Liver (tissue), 3 donors: ENCODE results near the gene GATA5.

Experiments
- CTCF ChIP-seq: fragments of 150-350 bp; IDR thresholded peaks from 2 replicates; pipeline ENCODE4 v1.5.1; 2017; ENCODE audit warnings: improper control_type of control experiment, low read depth, low read length; ENCODE audit not compliant: missing input control
- FOXA1 ChIP-seq: IDR thresholded peaks from 2 replicates; pipeline ENCODE4 v1.6.1; 2016; ENCODE audit warnings: antibody characterized with exemption
- GABPA ChIP-seq, 2 donors: IDR thresholded peaks in 1 of 2; conservative IDR thresholded peaks in 1 of 2; 2 replicates each; pipeline ENCODE4 v1.6.1; 2016; ENCODE audit warnings: antibody characterized with exemption in 2 of 2, mild to moderate bottlenecking in 1 of 2, moderate library complexity in 1 of 2
- JUND ChIP-seq, 2 donors: IDR thresholded peaks; 2 replicates each; pipeline ENCODE4 v1.6.1; 2016; ENCODE audit warnings: antibody characterized with exemption in 2 of 2
- NR2F2 ChIP-seq: IDR thresholded peaks from 2 replicates; pipeline ENCODE4 v1.6.1; 2016; ENCODE audit warnings: antibody characterized with exemption
- RAD21 ChIP-seq, 2 donors: IDR thresholded peaks; 2 replicates each; pipeline ENCODE4 v1.6.1; 2016; ENCODE audit warnings: antibody characterized with exemption in 2 of 2, mild to moderate bottlenecking in 2 of 2
- RXRA ChIP-seq, 2 donors: IDR thresholded peaks; 2 replicates each; pipeline ENCODE4 v1.6.1; 2017 to 2018; ENCODE audit warnings: antibody characterized with exemption in 2 of 2, mild to moderate bottlenecking in 1 of 2
- SP1 ChIP-seq: IDR thresholded peaks from 2 replicates; pipeline ENCODE4 v1.6.1; 2018; ENCODE audit warnings: antibody characterized with exemption, mild to moderate bottlenecking
- TAF1 ChIP-seq: conservative IDR thresholded peaks from 2 replicates; pipeline ENCODE4 v1.6.1; 2016; ENCODE audit warnings: antibody characterized with exemption, mild to moderate bottlenecking
- TF ChIP-seq, protein P1 (sequence below): IDR thresholded peaks from 2 replicates; pipeline ENCODE4 v1.6.1; 2016; ENCODE audit warnings: antibody characterized with exemption
- TF ChIP-seq, protein P2 (sequence below): IDR thresholded peaks from 2 replicates; pipeline ENCODE4 v1.6.1; 2016; ENCODE audit warnings: antibody characterized with exemption, mild to moderate bottlenecking
- TF ChIP-seq, protein P3 (sequence below): IDR thresholded peaks from 2 replicates; pipeline ENCODE4 v1.6.1; 2016; ENCODE audit warnings: antibody characterized with exemption
- donor health status: healthy.
- donor health status: healthy.

GRCh38 chr20:62503401-62504178, 27.8 kb upstream of the GATA5 start:
- TF ChIP-seq CTCF (no peak), RAD21 (IDR thresholded peaks at IDR 0.05) (no peak), TAF1 (no peak), GABPA (IDR thresholded peaks at IDR 0.05 in 1 of 2, conservative IDR thresholded peaks at IDR 0.05 in 1 of 2) (no peak), JUND (IDR thresholded peaks at IDR 0.05) (no peak), RXRA (IDR thresholded peaks at IDR 0.05) (no peak), FOXA1 (no peak), SP1 (no peak), NR2F2 (no peak)
- TF ChIP-seq, protein P1, sequence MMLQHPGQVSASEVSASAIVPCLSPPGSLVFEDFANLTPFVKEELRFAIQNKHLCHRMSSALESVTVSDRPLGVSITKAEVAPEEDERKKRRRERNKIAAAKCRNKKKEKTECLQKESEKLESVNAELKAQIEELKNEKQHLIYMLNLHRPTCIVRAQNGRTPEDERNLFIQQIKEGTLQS: no peak
- TF ChIP-seq, protein P2, sequence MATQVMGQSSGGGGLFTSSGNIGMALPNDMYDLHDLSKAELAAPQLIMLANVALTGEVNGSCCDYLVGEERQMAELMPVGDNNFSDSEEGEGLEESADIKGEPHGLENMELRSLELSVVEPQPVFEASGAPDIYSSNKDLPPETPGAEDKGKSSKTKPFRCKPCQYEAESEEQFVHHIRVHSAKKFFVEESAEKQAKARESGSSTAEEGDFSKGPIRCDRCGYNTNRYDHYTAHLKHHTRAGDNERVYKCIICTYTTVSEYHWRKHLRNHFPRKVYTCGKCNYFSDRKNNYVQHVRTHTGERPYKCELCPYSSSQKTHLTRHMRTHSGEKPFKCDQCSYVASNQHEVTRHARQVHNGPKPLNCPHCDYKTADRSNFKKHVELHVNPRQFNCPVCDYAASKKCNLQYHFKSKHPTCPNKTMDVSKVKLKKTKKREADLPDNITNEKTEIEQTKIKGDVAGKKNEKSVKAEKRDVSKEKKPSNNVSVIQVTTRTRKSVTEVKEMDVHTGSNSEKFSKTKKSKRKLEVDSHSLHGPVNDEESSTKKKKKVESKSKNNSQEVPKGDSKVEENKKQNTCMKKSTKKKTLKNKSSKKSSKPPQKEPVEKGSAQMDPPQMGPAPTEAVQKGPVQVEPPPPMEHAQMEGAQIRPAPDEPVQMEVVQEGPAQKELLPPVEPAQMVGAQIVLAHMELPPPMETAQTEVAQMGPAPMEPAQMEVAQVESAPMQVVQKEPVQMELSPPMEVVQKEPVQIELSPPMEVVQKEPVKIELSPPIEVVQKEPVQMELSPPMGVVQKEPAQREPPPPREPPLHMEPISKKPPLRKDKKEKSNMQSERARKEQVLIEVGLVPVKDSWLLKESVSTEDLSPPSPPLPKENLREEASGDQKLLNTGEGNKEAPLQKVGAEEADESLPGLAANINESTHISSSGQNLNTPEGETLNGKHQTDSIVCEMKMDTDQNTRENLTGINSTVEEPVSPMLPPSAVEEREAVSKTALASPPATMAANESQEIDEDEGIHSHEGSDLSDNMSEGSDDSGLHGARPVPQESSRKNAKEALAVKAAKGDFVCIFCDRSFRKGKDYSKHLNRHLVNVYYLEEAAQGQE: no peak
- TF ChIP-seq, protein P3, sequence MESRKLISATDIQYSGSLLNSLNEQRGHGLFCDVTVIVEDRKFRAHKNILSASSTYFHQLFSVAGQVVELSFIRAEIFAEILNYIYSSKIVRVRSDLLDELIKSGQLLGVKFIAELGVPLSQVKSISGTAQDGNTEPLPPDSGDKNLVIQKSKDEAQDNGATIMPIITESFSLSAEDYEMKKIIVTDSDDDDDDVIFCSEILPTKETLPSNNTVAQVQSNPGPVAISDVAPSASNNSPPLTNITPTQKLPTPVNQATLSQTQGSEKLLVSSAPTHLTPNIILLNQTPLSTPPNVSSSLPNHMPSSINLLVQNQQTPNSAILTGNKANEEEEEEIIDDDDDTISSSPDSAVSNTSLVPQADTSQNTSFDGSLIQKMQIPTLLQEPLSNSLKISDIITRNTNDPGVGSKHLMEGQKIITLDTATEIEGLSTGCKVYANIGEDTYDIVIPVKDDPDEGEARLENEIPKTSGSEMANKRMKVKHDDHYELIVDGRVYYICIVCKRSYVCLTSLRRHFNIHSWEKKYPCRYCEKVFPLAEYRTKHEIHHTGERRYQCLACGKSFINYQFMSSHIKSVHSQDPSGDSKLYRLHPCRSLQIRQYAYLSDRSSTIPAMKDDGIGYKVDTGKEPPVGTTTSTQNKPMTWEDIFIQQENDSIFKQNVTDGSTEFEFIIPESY: no peak
